ENCODE data around the gene PCDHGC3.

GRCh38 chr5:141491323-141492167 is 15.8 kb downstream of the PCDHGC3 start:
- TF ChIP-seq CTCF (IDR thresholded peaks at IDR 0.05) = no peak
- no peak for TF ChIP-seq POLR2A (IDR thresholded peaks at IDR 0.05)

Measured in adrenal gland (tissue), 5 donors.